Measurements from ENCODE around the gene BEND2.

DNA sequence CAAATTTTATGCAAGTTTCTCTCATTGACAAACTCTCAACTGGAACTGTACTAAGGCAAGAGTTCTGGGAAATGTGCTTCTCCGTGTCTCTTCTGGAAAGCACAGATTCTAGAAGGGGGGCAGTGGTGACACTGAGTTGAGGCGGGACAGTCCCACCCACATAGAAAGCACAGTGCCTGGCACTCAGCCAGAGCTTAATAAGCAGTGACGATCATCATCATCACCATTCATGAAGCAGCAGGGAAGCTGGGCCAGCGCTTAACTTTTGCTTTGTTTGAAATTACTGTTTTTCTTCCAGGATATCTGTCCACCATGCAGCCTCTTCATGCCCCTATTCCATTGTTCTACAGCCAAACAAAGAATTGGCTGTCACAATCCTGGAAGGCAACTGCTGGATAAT lies 60.3 kb downstream of the BEND2 start:
- TF ChIP-seq CTCF (IDR thresholded peaks at IDR 0.05; ENCODE audit: insufficient read depth, low read depth, low read length) (no peak), EZH2 (IDR thresholded peaks at IDR 0.05; ENCODE audit: insufficient read depth, low read length) (no peak)

Measured in astrocyte (in vitro differentiated cells and primary cell).